Endothelial cell of umbilical vein (primary cell): ENCODE measurements around the gene PLXND1. TPM values are rescaled to one million over a fixed set of nuclear protein-coding genes. Genes with fewer than 3 reads are reported as not detected.

Source experiments
- BruUV-seq: library from RNA; stranded (reverse); fragments of 400-500 nt; replicated peaks from 2 replicates; lab custom pipeline; 2021; lab: Mats Ljungman, UMichigan
- CTCF ChIA-PET: fragments of 300-600, 350-600 bp; sonication (Branson Sonifier 250); formaldehyde crosslinking; loops from one replicate; lab custom pipeline; 2021; ENCODE audit warnings: antibody characterized with exemption, inconsistent platforms; lab: Charles Lee
- POLR2A ChIA-PET: fragments of 300-600, 350-600 bp; sonication (Branson Sonifier 250); formaldehyde crosslinking; loops from one replicate; lab custom pipeline; 2021; ENCODE audit warnings: antibody characterized with exemption, inconsistent platforms; lab: Charles Lee
- DNase-seq: peaks from one replicate; pipeline ENCODE4 v3.0.0-alpha.2; 2011; ENCODE audit warnings: low read depth, low spot score
- FAIRE-seq: peaks from 2 replicates; lab custom pipeline; 2011; peaks lifted over from hg19 to GRCh38; lab: Jason Lieb, UNC
- H2AFZ ChIP-seq: 2 replicates; pipeline ENCODE4 v1.6.0; 2012; ENCODE audit warnings: low read depth, low read length, control low read depth, inconsistent platforms
- H3K27ac ChIP-seq: 2 replicates; pipeline ENCODE4 v1.5.1; 2011; ENCODE audit warnings: low read depth, mild to moderate bottlenecking, control low read depth, low read length, moderate library complexity; ENCODE audit not compliant: insufficient read depth
- H3K27me3 ChIP-seq, 2 experiments: 2 replicates each; pipeline versions ENCODE4 v1.6.0 to v1.6.1; 2011; ENCODE audit warnings: low read length in 2 of 2, mixed read lengths in 1 of 2; ENCODE audit not compliant: control insufficient read depth in 2 of 2, insufficient read depth in 2 of 2
- H3K36me3 ChIP-seq, 2 experiments: 2 replicates in 1 of 2; 3 replicates in 1 of 2; pipeline ENCODE4 v1.5.1; 2011; ENCODE audit warnings: low read length in 2 of 2, mild to moderate bottlenecking in 1 of 2, moderate library complexity in 1 of 2; ENCODE audit not compliant: control insufficient read depth in 2 of 2, insufficient read depth in 2 of 2; ENCODE audit errors: extremely low read depth in 1 of 2
- H3K4me1 ChIP-seq: 3 replicates; pipeline ENCODE4 v1.5.1; 2011; ENCODE audit warnings: mild to moderate bottlenecking, low read length; ENCODE audit not compliant: control insufficient read depth, insufficient read depth; ENCODE audit errors: extremely low read depth
- H3K4me2 ChIP-seq: 2 replicates; pipeline ENCODE4 v1.6.1; 2011; ENCODE audit warnings: low read length, control low read depth, mixed read lengths; ENCODE audit not compliant: insufficient read depth
- H3K4me3 ChIP-seq, 3 experiments: fragments of 200-600 bp in 1 of 3; sonication (generic), shearing (Covaris generic) in 1 of 3; replicated peaks in 1 of 3; 2 replicates each; pipeline ENCODE4 v1.5.1; 2011 to 2016; ENCODE audit warnings: control low read depth in 3 of 3, low read length in 3 of 3, mild to moderate bottlenecking in 2 of 3, inconsistent platforms in 1 of 3, low read depth in 1 of 3, moderate library complexity in 1 of 3; ENCODE audit not compliant: insufficient read depth in 1 of 3
- H3K79me2 ChIP-seq: 2 replicates; pipeline ENCODE4 v1.6.0; 2012; ENCODE audit warnings: low read length, inconsistent platforms; ENCODE audit not compliant: control insufficient read depth, insufficient read depth
- H3K9ac ChIP-seq: replicated peaks from 2 replicates; pipeline ENCODE3; 2011; ENCODE audit warnings: low read length, control low read depth; ENCODE audit not compliant: insufficient read depth; ENCODE audit errors: extremely low read depth
- H3K9me1 ChIP-seq: replicated peaks from 3 replicates; pipeline ENCODE4 v1.6.0; 2011; ENCODE audit warnings: mild to moderate bottlenecking, low read length; ENCODE audit not compliant: control insufficient read depth, insufficient read depth; ENCODE audit errors: extremely low read depth
- H3K9me3 ChIP-seq: replicated peaks from 2 replicates; pipeline ENCODE4 v1.5.1; 2012; ENCODE audit warnings: low read length, inconsistent platforms; ENCODE audit not compliant: control insufficient read depth, insufficient read depth
- H4K20me1 ChIP-seq: replicated peaks from 2 replicates; pipeline ENCODE3; 2011; ENCODE audit warnings: mild to moderate bottlenecking, low read length; ENCODE audit not compliant: control insufficient read depth, insufficient read depth; ENCODE audit errors: extremely low read depth
- GATA2 ChIP-seq: IDR thresholded peaks from 2 replicates; pipeline ENCODE4 v1.7.0; 2011; ENCODE audit warnings: low read depth, mild to moderate bottlenecking, moderate library complexity, mixed read lengths, low read length; ENCODE audit not compliant: insufficient read length, insufficient read depth
- POLR2A ChIP-seq: IDR thresholded peaks from 2 replicates; pipeline ENCODE4 v1.6.1; 2012; ENCODE audit warnings: low read depth, mild to moderate bottlenecking, control low read depth, low read length
- POLR2AphosphoS5 ChIP-seq: IDR thresholded peaks from 2 replicates; pipeline ENCODE4 v1.6.1; 2012; ENCODE audit warnings: low read depth, mild to moderate bottlenecking, control low read depth, low read length, moderate library complexity; ENCODE audit not compliant: insufficient read depth
- dilution Hi-C: fragments of 300-500 bp; cut with MboI; formaldehyde crosslinking; loops from one replicate; pipeline ENCODE4 v1.15.0; 2019; ENCODE audit warnings: low sequenced_read_pairs; ENCODE audit not compliant: extremely low pct_ligation_motif_present
- intact Hi-C: fragments of 100-400 bp; cut with micrococcal nuclease; formaldehyde crosslinking; loops from one replicate; pipeline ENCODE4 v1.10.0; 2022
- polyA plus RNA-seq, 4 experiments: library from polyadenylated mRNA; depleted of rRNA in 3 of 4; stranded (reverse) in 3 of 4; unstranded in 1 of 4; fragments of >200 nt; gene quantifications; 2 replicates each; pipeline versions ENCODE4 v1.2.1 to v1.2.3, GENCODE V29; 2011 to 2012; ENCODE audit warnings: missing spikeins in 1 of 4
- total RNA-seq: library from RNA; stranded (reverse); gene quantifications from 2 replicates; pipeline ENCODE4 v1.2.3, GENCODE V29; 2021
- TF ChIP-seq, protein P1 (sequence below), 2 donors: IDR thresholded peaks; 1 replicate in 1 of 2; 2 replicates in 1 of 2; pipeline ENCODE4 v1.5.1; 2011; ENCODE audit warnings: low read length in 2 of 2, mild to moderate bottlenecking in 2 of 2, moderate library complexity in 2 of 2, control low read depth in 1 of 2, inconsistent platforms in 1 of 2, low read depth in 1 of 2; ENCODE audit not compliant: insufficient read depth in 1 of 2; ENCODE audit errors: extremely low read depth in 1 of 2

Gene PLXND1
- total and polyA plus RNA-seq, 2 donors (not counting 3 experiments of a cell fraction or from before 2014, with no cell fraction given): 300 to 834 TPM

DNA sequence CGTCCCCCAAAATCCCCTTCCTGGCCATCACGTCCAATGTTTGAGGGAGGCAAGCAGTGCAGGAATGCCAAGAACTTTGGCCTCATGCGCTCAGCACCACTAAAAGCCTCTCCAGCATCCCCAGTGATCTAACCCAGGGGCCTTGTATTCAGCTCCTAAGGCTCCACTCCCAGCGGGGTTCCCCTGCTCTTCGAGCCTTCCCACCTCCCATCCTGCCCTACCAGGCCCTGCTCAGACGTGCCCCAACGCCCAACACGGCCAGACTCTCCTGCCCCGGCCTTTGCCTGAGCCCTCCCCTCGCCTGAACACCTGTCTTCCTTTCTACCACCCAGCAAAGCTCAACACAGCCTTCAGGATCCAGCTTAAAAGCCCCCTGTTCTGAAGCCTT is 30.5 kb downstream of the PLXND1 start:
- ChIA-PET CTCF (interaction anchor here (1.0 to 2.8 kb wide), 4 partner anchors 17 to 192 kb away, joined by 3 to 10 read pairs (median 6); no protein-coding TSS in a partner anchor), POLR2A (no interaction called here)
- Histone ChIP-seq H3K9ac (no peak overlapping the region), H2AFZ (no peak overlapping the region), H3K9me1 (no peaks in the 10 kb centered on the region), H3K4me2 (no peak overlapping the region), H3K4me1 (peaks cover 12% of the 10 kb centered on the region), H3K4me3 (no peak overlapping the region), H3K36me3 (peaks cover 29 to 86% of the 10 kb centered on the region in 2 experiments), H3K27ac (peak overlapping the region; percentile 52), H3K27me3 (no peaks in the 10 kb centered on the region), H4K20me1 (no peaks in the 10 kb centered on the region), H3K9me3 (no peaks in the 10 kb centered on the region), H3K79me2 (peaks cover 9% of the 10 kb centered on the region)
- no peak for TF ChIP-seq POLR2AphosphoS5
- peak; percentile 52 for TF ChIP-seq POLR2A
- FAIRE-seq: no peak
- intact Hi-C loops (no loop called here), dilution Hi-C loops (no loop called here)
- no TSS peak for BruUV-seq
- DNase-seq: no peak

DNA sequence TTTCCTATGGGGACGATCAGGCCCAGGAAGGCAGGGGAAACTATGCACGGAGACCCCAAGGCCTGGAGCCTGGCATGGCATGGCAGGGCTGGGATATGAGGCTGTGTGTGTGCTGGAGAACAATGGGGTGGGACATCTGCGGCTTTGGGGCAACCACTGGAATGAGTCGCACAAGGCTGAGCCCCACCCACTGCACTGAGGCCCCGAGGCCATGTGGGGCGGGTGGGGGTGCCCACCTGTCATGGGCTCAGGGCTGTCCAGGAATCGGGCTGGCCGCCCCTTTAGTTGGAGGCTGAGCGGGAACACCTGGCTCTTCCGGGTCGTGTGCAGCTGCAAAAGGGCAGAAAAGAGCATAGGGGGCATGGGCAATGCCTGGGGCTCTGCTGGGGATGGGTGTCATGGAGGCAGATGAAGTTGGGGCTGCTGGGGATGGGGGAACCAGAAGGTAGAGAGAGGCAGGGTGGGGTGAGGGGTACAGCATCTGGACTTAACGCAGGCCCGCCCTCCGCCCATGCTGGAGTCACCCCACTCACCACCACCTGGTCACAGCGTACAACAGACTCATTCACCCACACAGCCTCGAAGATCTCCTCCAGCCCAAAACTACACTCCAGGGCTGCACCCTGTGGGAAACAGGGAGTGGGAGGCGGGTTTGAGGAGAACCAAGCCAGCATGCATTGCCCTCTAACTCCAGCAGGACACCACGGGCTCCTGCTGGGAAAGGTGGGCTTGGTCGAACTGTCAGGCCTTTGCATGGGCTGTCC is 31.1 kb downstream of the PLXND1 start:
- Histone ChIP-seq H3K27me3 (no peaks in the 10 kb centered on the region), H3K27ac (no peak overlapping the region), H3K9me3 (no peaks in the 10 kb centered on the region), H3K9ac (no peak overlapping the region), H3K4me1 (peaks cover 12% of the 10 kb centered on the region), H3K4me3 (no peak overlapping the region), H3K4me2 (no peak overlapping the region), H2AFZ (no peak overlapping the region), H3K9me1 (no peaks in the 10 kb centered on the region), H3K79me2 (peaks cover 7% of the 10 kb centered on the region), H4K20me1 (no peaks in the 10 kb centered on the region), H3K36me3 (peaks cover 33 to 85% of the 10 kb centered on the region in 2 experiments)
- no peak for FAIRE-seq
- CTCF ChIA-PET: interaction anchor here (1.3 to 2.8 kb wide), 4 partner anchors 18 to 85 kb away, joined by 3 to 10 read pairs (median 7); no protein-coding TSS in a partner anchor
- dilution Hi-C loops: no loop called here
- POLR2A ChIA-PET: no interaction called here
- intact Hi-C loops: no loop called here
- DNase-seq: no peak
- no TSS peak for BruUV-seq
- TF ChIP-seq GATA2: no peak
- TF ChIP-seq, protein P1, sequence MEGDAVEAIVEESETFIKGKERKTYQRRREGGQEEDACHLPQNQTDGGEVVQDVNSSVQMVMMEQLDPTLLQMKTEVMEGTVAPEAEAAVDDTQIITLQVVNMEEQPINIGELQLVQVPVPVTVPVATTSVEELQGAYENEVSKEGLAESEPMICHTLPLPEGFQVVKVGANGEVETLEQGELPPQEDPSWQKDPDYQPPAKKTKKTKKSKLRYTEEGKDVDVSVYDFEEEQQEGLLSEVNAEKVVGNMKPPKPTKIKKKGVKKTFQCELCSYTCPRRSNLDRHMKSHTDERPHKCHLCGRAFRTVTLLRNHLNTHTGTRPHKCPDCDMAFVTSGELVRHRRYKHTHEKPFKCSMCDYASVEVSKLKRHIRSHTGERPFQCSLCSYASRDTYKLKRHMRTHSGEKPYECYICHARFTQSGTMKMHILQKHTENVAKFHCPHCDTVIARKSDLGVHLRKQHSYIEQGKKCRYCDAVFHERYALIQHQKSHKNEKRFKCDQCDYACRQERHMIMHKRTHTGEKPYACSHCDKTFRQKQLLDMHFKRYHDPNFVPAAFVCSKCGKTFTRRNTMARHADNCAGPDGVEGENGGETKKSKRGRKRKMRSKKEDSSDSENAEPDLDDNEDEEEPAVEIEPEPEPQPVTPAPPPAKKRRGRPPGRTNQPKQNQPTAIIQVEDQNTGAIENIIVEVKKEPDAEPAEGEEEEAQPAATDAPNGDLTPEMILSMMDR (IDR thresholded peaks at IDR 0.05; ENCODE audit: extremely low read depth in 1 of 2, insufficient read depth in 1 of 2, low read depth in 1 of 2, low read length in 2 of 2): no peak
- TF ChIP-seq POLR2AphosphoS5: peak; percentile 6
